ENCODE data around the gene GYS2.

The GYS2 gene

GRCh38 chr12:21618566-21618965 is 13.9 kb upstream of the GYS2 start:
- Histone ChIP-seq H3K27me3 (ENCODE audit: insufficient read depth, poor library complexity, severe bottlenecking) (no peaks in the 10 kb centered on the region), H3K4me3 (replicated peaks; ENCODE audit: insufficient read depth, low read length) (no peak overlapping the region), H3K27ac (replicated peaks) (no peak overlapping the region)
- no peak for DNase-seq (ENCODE audit: low read depth in 1 of 2, low spot score in 1 of 2)
- TF ChIP-seq GABPA (IDR thresholded peaks at IDR 0.05; ENCODE audit: low read depth): no peak

GRCh38 chr12:21617030-21617429 is 12.4 kb upstream of the GYS2 start:
- Histone ChIP-seq H3K27ac (replicated peaks) (no peak overlapping the region), H3K4me3 (replicated peaks; ENCODE audit: insufficient read depth, low read length) (no peak overlapping the region), H3K27me3 (ENCODE audit: insufficient read depth, poor library complexity, severe bottlenecking) (no peaks in the 10 kb centered on the region)
- DNase-seq (ENCODE audit: low read depth in 1 of 2, low spot score in 1 of 2): no peak
- TF ChIP-seq, protein P1, sequence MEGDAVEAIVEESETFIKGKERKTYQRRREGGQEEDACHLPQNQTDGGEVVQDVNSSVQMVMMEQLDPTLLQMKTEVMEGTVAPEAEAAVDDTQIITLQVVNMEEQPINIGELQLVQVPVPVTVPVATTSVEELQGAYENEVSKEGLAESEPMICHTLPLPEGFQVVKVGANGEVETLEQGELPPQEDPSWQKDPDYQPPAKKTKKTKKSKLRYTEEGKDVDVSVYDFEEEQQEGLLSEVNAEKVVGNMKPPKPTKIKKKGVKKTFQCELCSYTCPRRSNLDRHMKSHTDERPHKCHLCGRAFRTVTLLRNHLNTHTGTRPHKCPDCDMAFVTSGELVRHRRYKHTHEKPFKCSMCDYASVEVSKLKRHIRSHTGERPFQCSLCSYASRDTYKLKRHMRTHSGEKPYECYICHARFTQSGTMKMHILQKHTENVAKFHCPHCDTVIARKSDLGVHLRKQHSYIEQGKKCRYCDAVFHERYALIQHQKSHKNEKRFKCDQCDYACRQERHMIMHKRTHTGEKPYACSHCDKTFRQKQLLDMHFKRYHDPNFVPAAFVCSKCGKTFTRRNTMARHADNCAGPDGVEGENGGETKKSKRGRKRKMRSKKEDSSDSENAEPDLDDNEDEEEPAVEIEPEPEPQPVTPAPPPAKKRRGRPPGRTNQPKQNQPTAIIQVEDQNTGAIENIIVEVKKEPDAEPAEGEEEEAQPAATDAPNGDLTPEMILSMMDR (IDR thresholded peaks at IDR 0.05; ENCODE audit: insufficient read depth, low read length): no peak
- TF ChIP-seq, protein P2, sequence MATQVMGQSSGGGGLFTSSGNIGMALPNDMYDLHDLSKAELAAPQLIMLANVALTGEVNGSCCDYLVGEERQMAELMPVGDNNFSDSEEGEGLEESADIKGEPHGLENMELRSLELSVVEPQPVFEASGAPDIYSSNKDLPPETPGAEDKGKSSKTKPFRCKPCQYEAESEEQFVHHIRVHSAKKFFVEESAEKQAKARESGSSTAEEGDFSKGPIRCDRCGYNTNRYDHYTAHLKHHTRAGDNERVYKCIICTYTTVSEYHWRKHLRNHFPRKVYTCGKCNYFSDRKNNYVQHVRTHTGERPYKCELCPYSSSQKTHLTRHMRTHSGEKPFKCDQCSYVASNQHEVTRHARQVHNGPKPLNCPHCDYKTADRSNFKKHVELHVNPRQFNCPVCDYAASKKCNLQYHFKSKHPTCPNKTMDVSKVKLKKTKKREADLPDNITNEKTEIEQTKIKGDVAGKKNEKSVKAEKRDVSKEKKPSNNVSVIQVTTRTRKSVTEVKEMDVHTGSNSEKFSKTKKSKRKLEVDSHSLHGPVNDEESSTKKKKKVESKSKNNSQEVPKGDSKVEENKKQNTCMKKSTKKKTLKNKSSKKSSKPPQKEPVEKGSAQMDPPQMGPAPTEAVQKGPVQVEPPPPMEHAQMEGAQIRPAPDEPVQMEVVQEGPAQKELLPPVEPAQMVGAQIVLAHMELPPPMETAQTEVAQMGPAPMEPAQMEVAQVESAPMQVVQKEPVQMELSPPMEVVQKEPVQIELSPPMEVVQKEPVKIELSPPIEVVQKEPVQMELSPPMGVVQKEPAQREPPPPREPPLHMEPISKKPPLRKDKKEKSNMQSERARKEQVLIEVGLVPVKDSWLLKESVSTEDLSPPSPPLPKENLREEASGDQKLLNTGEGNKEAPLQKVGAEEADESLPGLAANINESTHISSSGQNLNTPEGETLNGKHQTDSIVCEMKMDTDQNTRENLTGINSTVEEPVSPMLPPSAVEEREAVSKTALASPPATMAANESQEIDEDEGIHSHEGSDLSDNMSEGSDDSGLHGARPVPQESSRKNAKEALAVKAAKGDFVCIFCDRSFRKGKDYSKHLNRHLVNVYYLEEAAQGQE (IDR thresholded peaks at IDR 0.05; ENCODE audit: insufficient replicate concordance, low read depth): no peak
- TF ChIP-seq POLR2AphosphoS5 (IDR thresholded peaks at IDR 0.05; ENCODE audit: low read depth) (no peak), GABPA (IDR thresholded peaks at IDR 0.05; ENCODE audit: low read depth) (no peak), SPI1 (IDR thresholded peaks at IDR 0.05; ENCODE audit: borderline replicate concordance, low read depth) (no peak)

GRCh38 chr12:21615431-21615830 is 10.8 kb upstream of the GYS2 start:
- H3K27me3 ChIP-seq (ENCODE audit: insufficient read depth, poor library complexity, severe bottlenecking): no peaks in the 10 kb centered on the region
- H3K27ac ChIP-seq (replicated peaks): peak overlapping the region; percentile 27
- 0 out of 2 replicates have a peak, but pooled peaks have one; percentile 21 for TF ChIP-seq GABPA (IDR thresholded peaks at IDR 0.05; ENCODE audit: low read depth)
- TF ChIP-seq SPI1 (IDR thresholded peaks at IDR 0.05; ENCODE audit: borderline replicate concordance, low read depth): peak; percentile 88
- TF ChIP-seq, protein P1 (IDR thresholded peaks at IDR 0.05; ENCODE audit: insufficient read depth, low read length): no peak
- no peak overlapping the region for H3K4me3 ChIP-seq (replicated peaks; ENCODE audit: insufficient read depth, low read length)
- peak in 1 of 2 experiments; percentile 52 for DNase-seq (ENCODE audit: low read depth in 1 of 2, low spot score in 1 of 2)

- no peak for DNase-seq (ENCODE audit: low read depth in 1 of 2, low spot score in 1 of 2)
- Histone ChIP-seq H3K27ac (replicated peaks) (peak overlapping the region; percentile 27; the same call in 1 of the 2 replicates), H3K27me3 (ENCODE audit: insufficient read depth, poor library complexity, severe bottlenecking) (no peaks in the 10 kb centered on the region), H3K4me3 (replicated peaks; ENCODE audit: insufficient read depth, low read length) (no peak overlapping the region)
- TF ChIP-seq SPI1 (IDR thresholded peaks at IDR 0.05; ENCODE audit: borderline replicate concordance, low read depth): peak; percentile 33; the same call in 1 of the 2 replicates
- TF ChIP-seq, protein P1 (IDR thresholded peaks at IDR 0.05; ENCODE audit: insufficient read depth, low read length): no peak
These were observed 9.9 kb upstream of the GYS2 start for GRCh38 chr12:21614506-21614905.

- TF ChIP-seq, protein P1 (IDR thresholded peaks at IDR 0.05; ENCODE audit: insufficient read depth, low read length): peak; percentile 14
- TF ChIP-seq POLR2AphosphoS5 (IDR thresholded peaks at IDR 0.05; ENCODE audit: low read depth): no peak
- H3K4me3 ChIP-seq (replicated peaks; ENCODE audit: insufficient read depth, low read length): 0 out of 2 replicates have a peak overlapping the region, but pooled peaks have one; percentile 16
- H3K27me3 ChIP-seq (ENCODE audit: insufficient read depth, poor library complexity, severe bottlenecking): no peaks in the 10 kb centered on the region
- H3K27ac ChIP-seq (replicated peaks): no peak overlapping the region; the same call in 1 of the 2 replicates
- peak in 1 of 2 experiments; percentile 48 for DNase-seq (ENCODE audit: low read depth in 1 of 2, low spot score in 1 of 2)
These were observed 9.3 kb upstream of the GYS2 start for GRCh38 chr12:21613931-21614330.

Measured in HL-60 (cell line).